ENCODE results near the gene MRPL14. TPM values are rescaled to one million over a fixed set of nuclear protein-coding genes. Genes with fewer than 3 reads are reported as not detected.
A peak's percentile ranks its signal among the peaks of the same experiment; 100 is the strongest.

The MRPL14 gene
- total and polyA plus RNA-seq, 12 donors, result 29.9 to 89.7 (median 41.4) TPM

GRCh38 chr6:44110005-44110676 lies 17.1 kb downstream of the MRPL14 start:
- 63 to 73% methylated on average over 6 of the region's 6 CpGs for WGBS, 2 donors
- peaks cover 12 to 63% (median 38%) of the 10 kb centered on the region in 9 donors for H3K4me1 ChIP-seq
- intact Hi-C loops (cut with DNase I), result no loop called here
- H3K27me3 ChIP-seq, result no peaks in the 10 kb centered on the region
- TF ChIP-seq CTCF (IDR thresholded peaks at IDR 0.05), result no peak
- peak; percentile 61 to 94 (median 90) for ATAC-seq
- peak overlapping the region; percentile 24 to 95 (median 80) for H3K27ac ChIP-seq
- no peaks in the 10 kb centered on the region for H3K9me3 ChIP-seq
- peak in 1 of 2 donors; percentile 34 for DNase-seq
- no peak overlapping the region for H3K4me3 ChIP-seq
- peaks cover 0 to 89% (median 16%) of the 10 kb centered on the region in 9 donors for H3K36me3 ChIP-seq

GRCh38 chr6:44109212-44109611 lies 18.0 kb downstream of the MRPL14 start:
- peak overlapping the region; percentile 24 to 95 (median 80) for H3K27ac ChIP-seq
- no peaks in the 10 kb centered on the region for H3K27me3 ChIP-seq
- DNase-seq (no peak), ATAC-seq (peak in 1 of 8 donors; percentile 7)
- intact Hi-C loops (cut with DNase I), result loop anchor here in 2 of 10 donors (10.0 kb wide), 1 partner anchor 126 kb away; no protein-coding TSS in a partner anchor
- H3K4me3 ChIP-seq, result no peak overlapping the region
- peaks cover 0 to 83% (median 12%) of the 10 kb centered on the region in 9 donors for H3K36me3 ChIP-seq
- WGBS, 2 donors, result 88 to 89% methylated on average over 10 of the region's 10 CpGs
- H3K9me3 ChIP-seq, result no peaks in the 10 kb centered on the region
- peaks cover 20 to 73% (median 47%) of the 10 kb centered on the region in 9 donors for H3K4me1 ChIP-seq
- no peak for TF ChIP-seq CTCF (IDR thresholded peaks at IDR 0.05)

DNA sequence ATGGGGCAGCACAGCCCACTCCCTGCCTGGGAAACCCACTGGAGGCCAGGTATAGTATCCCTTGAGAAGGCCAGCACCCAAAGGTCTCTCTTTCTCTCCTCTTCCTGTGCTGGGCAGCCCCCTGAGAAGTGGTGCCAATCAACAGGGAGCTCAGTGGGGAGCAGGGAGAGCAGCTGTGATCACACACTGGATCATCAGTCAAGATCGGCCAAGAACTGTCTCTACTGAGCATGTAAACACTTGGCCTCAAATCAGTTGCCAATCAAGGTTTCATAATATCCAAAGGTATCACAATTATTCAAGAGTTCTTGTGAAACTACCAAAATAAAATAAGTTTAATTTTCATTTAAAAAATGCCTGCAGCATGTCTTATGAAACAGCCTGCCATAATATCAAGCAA lies 18.8 kb downstream of the MRPL14 start:
- ATAC-seq, result no peak
- H3K9me3 ChIP-seq, result no peaks in the 10 kb centered on the region
- 0 to 83% methylated on average over 1 of the region's 1 CpG for WGBS, 2 donors
- H3K27ac ChIP-seq, result peak overlapping the region in 3 of 10 donors; percentile 7 to 92 (median 80)
- intact Hi-C loops (cut with DNase I), result loop anchor here in 2 of 10 donors (10.0 kb wide), 1 partner anchor 126 kb away; no protein-coding TSS in a partner anchor
- peaks cover 0 to 83% (median 6%) of the 10 kb centered on the region in 9 donors for H3K36me3 ChIP-seq
- no peak for TF ChIP-seq CTCF (IDR thresholded peaks at IDR 0.05)
- no peak for DNase-seq
- no peaks in the 10 kb centered on the region for H3K27me3 ChIP-seq
- no peak overlapping the region for H3K4me3 ChIP-seq
- H3K4me1 ChIP-seq, result peaks cover 20 to 79% (median 52%) of the 10 kb centered on the region in 9 donors

DNA sequence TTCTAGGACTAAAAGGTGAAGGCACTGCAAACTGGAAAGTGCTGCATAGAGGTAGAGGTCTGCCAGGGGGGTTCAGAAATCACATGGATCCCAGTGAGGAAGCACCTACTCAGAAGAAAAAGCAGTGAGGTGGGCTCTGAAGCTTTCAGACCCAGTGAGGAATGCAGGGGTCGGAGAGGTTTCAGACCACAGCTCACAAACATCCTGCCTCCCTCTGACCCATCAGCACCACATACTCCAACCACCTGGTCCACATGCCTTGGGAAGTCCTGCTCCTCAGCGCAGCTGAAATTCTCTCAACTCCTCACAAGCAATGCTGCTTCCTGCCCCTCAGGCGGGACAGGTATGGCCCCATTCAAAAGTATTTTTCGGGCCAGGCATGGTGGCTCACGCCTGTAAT lies 20.2 kb downstream of the MRPL14 start:
- Histone ChIP-seq H3K9me3 (no peaks in the 10 kb centered on the region), H3K4me3 (no peak overlapping the region), H3K36me3 (peaks cover 0 to 70% (median 0%) of the 10 kb centered on the region in 9 donors), H3K27ac (no peak overlapping the region), H3K27me3 (no peaks in the 10 kb centered on the region), H3K4me1 (peaks cover 20 to 77% (median 52%) of the 10 kb centered on the region in 9 donors)
- ATAC-seq, result no peak
- 82 to 98% methylated on average over 5 of the region's 5 CpGs for WGBS, 2 donors
- intact Hi-C loops (cut with DNase I), result loop anchor here in 2 of 10 donors (10.0 kb wide), 1 partner anchor 128 kb away; no protein-coding TSS in a partner anchor
- no peak for TF ChIP-seq CTCF (IDR thresholded peaks at IDR 0.05)
- no peak for DNase-seq

Data from heart right ventricle (tissue), 16 donors.